WERI-Rb-1 (cell line): Measurements from ENCODE around the gene PTPDC1.

Experiments used
- DNase-seq: peaks from one replicate; pipeline ENCODE4 v3.0.0-alpha.2; 2020
- H3K27ac ChIP-seq: fragments of 250-450 bp; sonication (Bioruptor Pico); 2 replicates; pipeline ENCODE4 v1.5.1; 2020; ENCODE audit warnings: mild to moderate bottlenecking, moderate library complexity
- H3K27me3 ChIP-seq: fragments of 250-450 bp; sonication (Bioruptor Pico); 2 replicates; pipeline ENCODE4 v1.5.1; 2021; ENCODE audit warnings: mild to moderate bottlenecking, low read depth, moderate library complexity; ENCODE audit not compliant: insufficient read depth, severe bottlenecking
- H3K36me3 ChIP-seq: fragments of 250-450 bp; sonication (Bioruptor Pico); 2 replicates; pipeline ENCODE4 v1.5.1; 2020; ENCODE audit warnings: mild to moderate bottlenecking, moderate library complexity
- H3K4me3 ChIP-seq: 2 replicates; pipeline ENCODE4 v1.5.1; 2011; ENCODE audit warnings: low read depth, mild to moderate bottlenecking, control low read depth, low read length
- H3K9me3 ChIP-seq: fragments of 250-450 bp; sonication (Bioruptor Pico); 2 replicates; pipeline ENCODE4 v1.5.1; 2021; ENCODE audit warnings: mild to moderate bottlenecking, moderate library complexity; ENCODE audit not compliant: severe bottlenecking
- TF ChIP-seq, protein P1 (sequence below): IDR thresholded peaks from 2 replicates; pipeline ENCODE4 v1.5.1; 2011; ENCODE audit warnings: low read depth, mild to moderate bottlenecking, control low read depth, inconsistent platforms, low read length

PTPDC1 gene

DNA sequence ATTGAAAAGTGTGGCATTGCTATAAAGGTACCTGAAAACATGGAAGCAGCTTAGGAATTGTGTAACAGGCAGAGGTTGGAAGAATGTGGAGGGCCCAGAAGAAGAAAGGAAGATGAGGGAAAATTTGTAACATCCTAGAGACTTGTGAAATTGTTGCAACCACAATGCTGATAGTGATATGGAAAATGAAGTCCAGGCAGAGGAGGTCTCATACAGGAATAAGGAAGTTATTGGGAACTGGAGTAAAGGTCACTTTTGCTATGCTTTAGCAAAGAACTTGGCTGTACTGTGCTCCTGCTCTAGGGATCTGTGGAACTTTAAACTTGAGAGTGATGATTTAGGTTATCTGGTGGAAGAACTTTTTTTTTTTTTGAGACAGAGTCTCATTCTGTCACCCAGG lies 43.5 kb downstream of the PTPDC1 start:
- DNase-seq = no peak
- peaks cover 30% of the 10 kb centered on the region for H3K9me3 ChIP-seq
- TF ChIP-seq, protein P1, sequence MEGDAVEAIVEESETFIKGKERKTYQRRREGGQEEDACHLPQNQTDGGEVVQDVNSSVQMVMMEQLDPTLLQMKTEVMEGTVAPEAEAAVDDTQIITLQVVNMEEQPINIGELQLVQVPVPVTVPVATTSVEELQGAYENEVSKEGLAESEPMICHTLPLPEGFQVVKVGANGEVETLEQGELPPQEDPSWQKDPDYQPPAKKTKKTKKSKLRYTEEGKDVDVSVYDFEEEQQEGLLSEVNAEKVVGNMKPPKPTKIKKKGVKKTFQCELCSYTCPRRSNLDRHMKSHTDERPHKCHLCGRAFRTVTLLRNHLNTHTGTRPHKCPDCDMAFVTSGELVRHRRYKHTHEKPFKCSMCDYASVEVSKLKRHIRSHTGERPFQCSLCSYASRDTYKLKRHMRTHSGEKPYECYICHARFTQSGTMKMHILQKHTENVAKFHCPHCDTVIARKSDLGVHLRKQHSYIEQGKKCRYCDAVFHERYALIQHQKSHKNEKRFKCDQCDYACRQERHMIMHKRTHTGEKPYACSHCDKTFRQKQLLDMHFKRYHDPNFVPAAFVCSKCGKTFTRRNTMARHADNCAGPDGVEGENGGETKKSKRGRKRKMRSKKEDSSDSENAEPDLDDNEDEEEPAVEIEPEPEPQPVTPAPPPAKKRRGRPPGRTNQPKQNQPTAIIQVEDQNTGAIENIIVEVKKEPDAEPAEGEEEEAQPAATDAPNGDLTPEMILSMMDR = no peak
- H3K4me3 ChIP-seq = no peak overlapping the region
- H3K27me3 ChIP-seq = no peaks in the 10 kb centered on the region
- H3K27ac ChIP-seq = no peak overlapping the region
- H3K36me3 ChIP-seq = no peaks in the 10 kb centered on the region

DNA sequence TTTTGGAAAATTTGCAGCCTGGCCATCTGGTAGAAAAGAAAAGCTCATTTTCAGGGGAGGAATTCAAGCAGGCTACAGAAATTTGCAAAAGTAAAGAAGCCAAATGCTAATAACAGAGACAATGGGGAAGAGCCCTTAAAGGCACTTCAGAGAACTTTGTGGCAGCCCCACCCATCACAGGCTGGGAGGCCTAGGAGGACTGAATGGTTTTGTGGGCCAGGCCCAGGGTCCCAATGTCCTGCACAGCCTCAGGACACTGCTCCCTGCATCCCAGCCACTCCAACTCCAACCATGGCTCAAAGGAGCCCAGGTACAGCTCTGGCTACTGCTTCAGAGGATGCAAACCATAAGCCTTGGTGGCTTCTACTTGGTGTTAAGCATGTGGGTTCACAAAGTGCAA lies 44.3 kb downstream of the PTPDC1 start:
- TF ChIP-seq, protein P1 = no peak
- H3K27me3 ChIP-seq = no peaks in the 10 kb centered on the region
- H3K36me3 ChIP-seq = no peaks in the 10 kb centered on the region
- no peak for DNase-seq
- H3K27ac ChIP-seq = no peak overlapping the region
- H3K9me3 ChIP-seq = peaks cover 30% of the 10 kb centered on the region
- no peak overlapping the region for H3K4me3 ChIP-seq

DNA sequence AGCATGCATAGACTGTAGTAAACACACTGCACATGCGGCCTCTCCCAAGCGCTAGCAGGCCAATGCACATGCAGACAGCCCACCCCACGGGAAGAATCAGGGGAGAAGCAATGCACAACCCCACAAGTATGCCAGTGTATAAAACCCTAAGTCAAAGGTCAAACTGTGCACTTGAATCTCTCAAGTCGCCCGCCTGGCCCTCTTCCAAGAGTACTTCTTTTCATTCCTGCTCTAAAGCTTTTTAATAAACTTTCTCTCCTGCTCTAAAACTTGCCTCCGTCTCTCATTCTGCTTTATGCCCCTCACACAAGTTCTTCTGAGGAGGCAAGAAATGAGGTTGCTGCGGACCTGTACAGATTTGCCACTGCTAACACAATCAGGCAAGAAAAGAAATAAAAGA lies 50.4 kb downstream of the PTPDC1 start:
- Histone ChIP-seq H3K9me3 (peaks cover 5% of the 10 kb centered on the region), H3K27ac (no peak overlapping the region), H3K27me3 (no peaks in the 10 kb centered on the region), H3K36me3 (no peaks in the 10 kb centered on the region), H3K4me3 (no peak overlapping the region)
- TF ChIP-seq, protein P1 = no peak
- no peak for DNase-seq

DNA sequence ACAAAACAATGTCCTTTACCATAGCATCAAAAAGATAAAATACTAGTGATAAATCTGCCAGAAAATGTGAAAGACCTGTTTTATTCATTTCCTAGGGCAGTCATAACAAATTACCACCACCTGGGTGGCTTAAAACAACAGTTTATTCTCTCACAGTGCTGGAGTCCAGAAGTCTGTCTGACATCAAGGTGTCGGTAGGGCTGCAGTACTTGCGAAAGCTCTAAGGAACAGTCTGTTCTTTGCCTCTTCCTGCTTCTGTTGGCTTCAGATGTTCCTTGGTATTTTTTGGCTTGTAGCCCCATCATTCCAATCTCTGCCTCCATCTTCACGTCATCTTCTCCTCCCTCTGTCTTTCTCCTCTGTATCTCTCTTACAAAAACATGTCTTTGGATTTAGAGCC lies 51.0 kb downstream of the PTPDC1 start:
- Histone ChIP-seq H3K36me3 (no peaks in the 10 kb centered on the region), H3K4me3 (no peak overlapping the region), H3K9me3 (peaks cover 3% of the 10 kb centered on the region), H3K27me3 (no peaks in the 10 kb centered on the region), H3K27ac (no peak overlapping the region)
- TF ChIP-seq, protein P1 = no peak
- no peak for DNase-seq

DNA sequence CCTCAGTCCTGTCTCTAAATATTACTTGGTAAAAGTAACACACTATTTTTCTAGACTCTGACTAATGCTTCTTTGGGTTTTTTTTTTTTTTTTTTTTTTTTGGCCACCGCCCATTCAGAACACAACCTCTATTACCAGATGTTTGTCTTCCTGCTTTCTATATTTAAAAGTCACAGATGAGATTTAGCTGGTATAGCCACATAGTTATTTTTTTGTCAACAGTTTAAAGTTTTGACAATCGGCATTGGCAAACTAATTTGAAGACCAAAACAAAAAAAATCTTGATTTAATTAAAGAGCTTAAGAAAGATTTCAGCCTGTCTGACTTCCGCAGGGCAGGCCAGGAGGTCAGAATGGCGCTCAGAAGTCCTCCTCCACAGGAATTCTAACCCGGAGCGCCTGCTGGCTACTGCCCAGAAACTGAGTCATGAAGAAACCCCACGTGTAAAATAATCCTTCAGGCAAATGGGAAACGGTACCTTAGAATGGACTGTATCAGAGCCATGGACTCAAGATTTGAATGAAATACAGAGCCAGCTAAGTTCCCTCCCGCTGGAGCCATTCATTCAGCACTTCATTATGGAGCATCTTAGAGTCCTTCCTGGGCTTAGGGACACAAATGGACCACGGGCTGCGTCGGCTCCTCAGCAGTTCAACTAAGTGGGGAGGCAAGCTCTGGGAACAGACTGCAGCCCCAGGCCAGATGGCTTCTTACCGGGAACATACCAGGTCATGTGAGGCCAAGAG lies 55.6 kb downstream of the PTPDC1 start:
- Histone ChIP-seq H3K27ac (peak overlapping the region; percentile 85), H3K36me3 (no peaks in the 10 kb centered on the region), H3K4me3 (peak overlapping the region; percentile 36), H3K9me3 (no peaks in the 10 kb centered on the region), H3K27me3 (no peaks in the 10 kb centered on the region)
- DNase-seq = peak; percentile 96
- TF ChIP-seq, protein P1 = no peak

DNA sequence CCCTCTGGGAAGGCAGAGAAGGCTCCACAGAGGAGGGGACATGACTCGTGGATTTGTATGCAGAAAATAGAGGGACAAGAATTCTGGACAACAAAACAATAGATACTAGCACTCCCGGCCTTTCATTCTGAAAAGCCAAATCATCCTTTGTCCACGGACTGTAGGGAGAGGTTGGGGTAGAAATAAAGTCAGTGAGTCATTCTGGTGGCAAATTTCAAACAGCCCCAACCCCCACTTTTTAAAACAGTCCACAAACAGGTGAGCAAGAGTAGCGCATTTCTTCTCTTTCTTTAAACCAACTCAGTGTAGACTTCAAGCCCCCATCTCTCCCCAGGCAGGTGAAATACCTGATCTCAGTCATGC lies 56.1 kb downstream of the PTPDC1 start:
- peak overlapping the region; percentile 85 for H3K27ac ChIP-seq
- H3K36me3 ChIP-seq = no peaks in the 10 kb centered on the region
- no peak for DNase-seq
- no peaks in the 10 kb centered on the region for H3K27me3 ChIP-seq
- TF ChIP-seq, protein P1 = no peak
- H3K4me3 ChIP-seq = no peak overlapping the region
- H3K9me3 ChIP-seq = no peaks in the 10 kb centered on the region
